Thoracic aorta (tissue), 2 donors: ENCODE results near the gene PSMA7. TPM values are rescaled to one million over a fixed set of nuclear protein-coding genes. Genes with fewer than 3 reads are reported as not detected.
"Not testable (repeated sequence)": the region's sequence is repeated elsewhere in the genome, so short reads cannot be mapped to it uniquely, and the experiment has no call there.

Experiments used
- ATAC-seq: fragments of 150-250 bp; one replicate; pipeline ENCODE4 v1.8.0; 2017; ENCODE audit warnings: low read depth; ENCODE audit not compliant: insufficient number of reproducible peaks, low FRiP score
- DNase-seq: peaks from one replicate; pipeline ENCODE4 v3.0.0-alpha.2; 2020; ENCODE audit warnings: low spot score
- H3K27ac ChIP-seq, 2 donors: fragments of 200-600 bp; sonication (generic); 1 replicate in 1 of 2; 2 replicates in 1 of 2; pipeline ENCODE4 v1.5.1; 2016; ENCODE audit warnings: mild to moderate bottlenecking in 2 of 2, moderate library complexity in 2 of 2
- H3K27me3 ChIP-seq: fragments of 200-600 bp; sonication (generic); replicated peaks from 2 replicates; pipeline ENCODE4 v1.6.0; 2016; ENCODE audit warnings: mild to moderate bottlenecking; ENCODE audit not compliant: insufficient read depth
- H3K36me3 ChIP-seq: fragments of 200-600 bp; sonication (generic); one replicate; pipeline ENCODE4 v1.5.1; 2016
- H3K4me1 ChIP-seq, 2 donors: fragments of 200-600 bp; sonication (generic); 1 replicate in 1 of 2; 2 replicates in 1 of 2; pipeline versions ENCODE4 v1.5.1 to v1.6.0; 2016; ENCODE audit warnings: low read depth in 2 of 2, mild to moderate bottlenecking in 1 of 2; ENCODE audit not compliant: control insufficient read depth in 1 of 2
- H3K4me3 ChIP-seq: fragments of 200-600 bp; sonication (generic); 2 replicates; pipeline ENCODE4 v1.5.1; 2016; ENCODE audit warnings: mild to moderate bottlenecking
- H3K9me3 ChIP-seq: fragments of 200-600 bp; sonication (generic); 2 replicates; pipeline ENCODE4 v1.5.1; 2016
- total RNA-seq, 2 donors: library from RNA; depleted of rRNA; stranded (reverse); fragments of >200 nt; gene quantifications; one replicate each; pipeline versions ENCODE4 v1.1.0 to v1.2.3, GENCODE V29; 2016
- TF ChIP-seq, protein P1 (sequence below): fragments of 200-600 bp; sonication (generic); IDR thresholded peaks from one replicate; pipeline ENCODE4 v1.5.1; 2019; ENCODE audit warnings: antibody characterized with exemption

The PSMA7 gene
- total RNA-seq, 2 donors from 2014 or later: 185 to 228 TPM

GRCh38 chr20:62151835-62152364 lies 8.7 kb upstream of the PSMA7 start:
- Histone ChIP-seq H3K9me3 (no peaks in the 10 kb centered on the region), H3K4me3 (no peak overlapping the region)
- TF ChIP-seq, protein P1, sequence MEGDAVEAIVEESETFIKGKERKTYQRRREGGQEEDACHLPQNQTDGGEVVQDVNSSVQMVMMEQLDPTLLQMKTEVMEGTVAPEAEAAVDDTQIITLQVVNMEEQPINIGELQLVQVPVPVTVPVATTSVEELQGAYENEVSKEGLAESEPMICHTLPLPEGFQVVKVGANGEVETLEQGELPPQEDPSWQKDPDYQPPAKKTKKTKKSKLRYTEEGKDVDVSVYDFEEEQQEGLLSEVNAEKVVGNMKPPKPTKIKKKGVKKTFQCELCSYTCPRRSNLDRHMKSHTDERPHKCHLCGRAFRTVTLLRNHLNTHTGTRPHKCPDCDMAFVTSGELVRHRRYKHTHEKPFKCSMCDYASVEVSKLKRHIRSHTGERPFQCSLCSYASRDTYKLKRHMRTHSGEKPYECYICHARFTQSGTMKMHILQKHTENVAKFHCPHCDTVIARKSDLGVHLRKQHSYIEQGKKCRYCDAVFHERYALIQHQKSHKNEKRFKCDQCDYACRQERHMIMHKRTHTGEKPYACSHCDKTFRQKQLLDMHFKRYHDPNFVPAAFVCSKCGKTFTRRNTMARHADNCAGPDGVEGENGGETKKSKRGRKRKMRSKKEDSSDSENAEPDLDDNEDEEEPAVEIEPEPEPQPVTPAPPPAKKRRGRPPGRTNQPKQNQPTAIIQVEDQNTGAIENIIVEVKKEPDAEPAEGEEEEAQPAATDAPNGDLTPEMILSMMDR: no peak

DNA sequence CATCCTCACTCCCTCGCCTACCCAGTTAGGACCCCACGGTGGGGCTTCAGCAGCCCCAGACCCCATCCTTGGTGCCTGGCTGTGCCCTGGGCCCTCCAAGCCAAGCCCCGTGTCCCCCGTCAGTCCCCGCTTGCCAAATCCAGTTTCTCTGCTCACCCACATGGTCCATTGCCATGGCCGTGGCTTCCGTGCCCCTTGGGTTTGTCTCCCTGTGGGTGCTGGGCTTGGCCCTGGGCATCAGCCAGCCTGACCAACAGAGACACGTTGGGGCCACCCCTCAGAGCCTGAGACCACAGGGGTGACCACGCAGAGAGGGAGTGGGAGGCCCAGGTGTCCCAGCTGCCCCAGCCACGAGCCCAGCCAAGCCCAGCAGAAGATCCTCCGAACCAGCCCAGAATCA lies 8.0 kb upstream of the PSMA7 start:
- TF ChIP-seq, protein P1: no peak
- Histone ChIP-seq H3K4me3 (no peak overlapping the region), H3K27ac (no peak overlapping the region), H3K27me3 (no peaks in the 10 kb centered on the region), H3K36me3 (peaks cover 4% of the 10 kb centered on the region), H3K9me3 (no peaks in the 10 kb centered on the region), H3K4me1 (peaks cover 0 to 13% of the 10 kb centered on the region in 2 donors)
- ATAC-seq: no peak
- DNase-seq: no peak

More at GRCh38 chr20:62151835-62152364, 8.7 kb upstream of the PSMA7 start:
- Histone ChIP-seq H3K4me1 (peaks cover 0 to 11% of the 10 kb centered on the region in 2 donors), H3K36me3 (peaks cover 4% of the 10 kb centered on the region), H3K27me3 (no peaks in the 10 kb centered on the region), H3K27ac (no peak overlapping the region)
- ATAC-seq (no peak), DNase-seq (no peak)

GRCh38 chr20:62150310-62150575 lies 7.0 kb upstream of the PSMA7 start:
- Histone ChIP-seq H3K27ac (no peak overlapping the region), H3K9me3 (no peaks in the 10 kb centered on the region), H3K4me3 (no peak overlapping the region), H3K36me3 (peaks cover 4% of the 10 kb centered on the region), H3K27me3 (no peaks in the 10 kb centered on the region), H3K4me1 (peaks cover 3 to 20% of the 10 kb centered on the region in 2 donors)
- TF ChIP-seq, protein P1: no peak
- ATAC-seq (no peak), DNase-seq (no peak)

DNA sequence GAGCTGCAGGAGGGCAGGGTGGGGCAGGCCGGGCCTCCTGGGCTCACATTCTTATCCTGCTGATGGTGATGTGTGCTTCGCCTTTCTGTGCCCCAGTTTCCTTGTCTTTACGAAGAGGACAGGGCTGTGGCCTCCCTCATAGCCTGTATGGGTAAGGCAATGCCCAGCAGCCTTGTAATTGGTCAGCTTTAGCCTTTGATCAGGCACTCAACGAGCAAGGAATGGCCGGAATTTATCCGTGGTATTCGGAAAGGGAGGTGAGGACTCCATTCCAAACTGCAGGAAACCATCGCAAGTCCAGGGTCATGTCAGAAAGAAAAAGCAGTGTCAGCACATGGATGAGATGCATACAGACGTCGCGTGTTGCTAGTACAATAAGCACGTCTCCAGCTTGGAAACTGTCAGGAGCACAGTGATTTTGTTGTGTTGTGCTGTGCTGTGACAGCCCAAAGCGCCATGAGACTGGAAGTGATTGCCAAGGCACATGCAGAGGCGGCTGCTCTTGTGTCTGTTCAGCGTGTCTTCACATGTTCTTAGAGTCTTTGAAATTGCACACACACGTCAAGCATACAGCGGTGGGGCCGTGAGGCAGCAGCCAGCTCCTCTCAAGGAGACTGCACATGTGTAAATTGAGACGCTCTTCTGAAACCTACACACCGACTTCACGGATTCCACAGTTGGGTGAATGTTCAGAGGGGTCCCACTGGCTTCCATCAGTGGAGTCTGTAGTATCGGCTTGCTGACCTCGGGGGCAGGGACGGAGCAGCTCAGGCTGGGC lies 6.5 kb upstream of the PSMA7 start:
- peaks cover 7 to 25% of the 10 kb centered on the region in 2 donors for H3K4me1 ChIP-seq
- ATAC-seq: no peak
- no peak overlapping the region for H3K4me3 ChIP-seq
- TF ChIP-seq, protein P1: no peak
- H3K36me3 ChIP-seq: peaks cover 4% of the 10 kb centered on the region
- no peaks in the 10 kb centered on the region for H3K27me3 ChIP-seq
- no peak overlapping the region for H3K27ac ChIP-seq
- no peak for DNase-seq
- H3K9me3 ChIP-seq: no peaks in the 10 kb centered on the region

DNA sequence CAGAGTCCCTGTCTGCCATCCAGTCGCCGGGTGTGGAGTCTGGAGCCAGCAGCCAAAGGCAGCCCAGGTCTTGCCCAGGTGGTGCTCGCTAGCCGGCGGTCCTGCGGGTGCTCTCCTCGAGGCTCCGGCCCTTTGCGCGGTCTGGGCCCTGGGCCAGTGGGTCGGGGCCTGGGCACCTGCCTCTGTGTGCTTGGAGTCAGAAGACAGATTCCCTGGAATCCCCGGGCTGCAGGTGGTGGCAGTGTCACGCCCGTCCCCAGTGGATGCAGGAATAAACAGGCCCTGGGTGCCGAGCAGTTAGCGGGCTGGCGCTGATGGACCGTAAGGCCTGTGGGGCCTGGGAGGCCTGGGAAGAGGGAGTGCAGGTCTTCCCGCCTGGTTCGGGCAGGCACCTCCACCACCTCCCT lies 5.7 kb upstream of the PSMA7 start:
- DNase-seq (no peak), ATAC-seq (no peak)
- Histone ChIP-seq H3K4me3 (no peak overlapping the region), H3K36me3 (peaks cover 4% of the 10 kb centered on the region), H3K27me3 (no peaks in the 10 kb centered on the region), H3K4me1 (peaks cover 9 to 29% of the 10 kb centered on the region in 2 donors), H3K27ac (no peak overlapping the region), H3K9me3 (no peaks in the 10 kb centered on the region)
- TF ChIP-seq, protein P1: no peak

DNA sequence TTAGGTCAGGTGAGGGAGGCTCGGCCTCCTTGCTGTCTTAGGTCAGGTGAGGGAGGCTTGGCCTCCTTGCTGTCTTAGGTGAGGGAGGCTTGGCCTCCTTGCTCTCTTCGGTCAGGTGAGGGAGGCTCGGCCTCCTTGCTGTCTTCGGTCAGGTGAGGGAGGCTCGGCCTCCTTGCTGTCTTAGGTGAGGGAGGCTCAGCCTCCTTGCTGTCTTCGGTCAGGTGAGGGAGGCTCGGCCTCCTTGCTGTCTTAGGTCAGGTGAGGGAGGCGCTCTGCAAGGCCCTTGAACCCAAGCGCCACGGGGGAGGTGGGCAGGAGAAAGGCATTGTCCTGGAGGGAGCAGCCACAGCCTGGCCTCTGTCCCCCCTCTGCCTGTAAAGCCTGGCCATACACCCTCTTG lies 5.2 kb upstream of the PSMA7 start:
- not testable (repeated sequence) for H3K27me3 ChIP-seq, H3K4me3 ChIP-seq, H3K36me3 ChIP-seq, DNase-seq, H3K27ac ChIP-seq, ATAC-seq, H3K9me3 ChIP-seq
- H3K4me1 ChIP-seq: peaks cover 9 to 29% of the 10 kb centered on the region in 2 donors
